ENCODE measurements around the gene F7. TPM values are rescaled to one million over a fixed set of nuclear protein-coding genes. Genes with fewer than 3 reads are reported as not detected.

Gene F7
- total and polyA plus RNA-seq, 2 donors (not counting 3 experiments of a cell fraction or from before 2014, with no cell fraction given) = not detected

DNA sequence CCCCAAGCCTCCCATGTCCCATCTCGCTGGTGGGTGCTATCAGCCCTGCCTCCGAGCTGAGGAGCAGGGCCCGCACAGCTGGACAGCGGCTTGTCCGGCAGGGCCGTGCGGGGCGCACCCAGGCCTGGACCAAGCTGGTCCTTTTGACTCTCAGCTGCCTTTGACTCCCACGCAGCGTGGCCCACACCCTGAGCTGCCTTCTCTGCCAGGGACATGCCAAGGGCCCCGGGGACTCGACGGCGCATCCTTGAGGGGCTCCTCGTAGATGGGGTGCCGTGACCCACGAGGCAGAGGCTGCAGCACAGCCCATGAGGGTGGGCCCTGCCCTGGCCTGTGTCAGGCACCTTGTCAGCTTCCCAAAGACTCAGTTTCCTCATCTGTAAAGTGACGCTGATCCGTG, 38.8 kb upstream of the F7 start:
- Histone ChIP-seq H3K36me3 (ENCODE audit: control insufficient read depth in 2 of 2, extremely low read depth in 1 of 2, insufficient read depth in 2 of 2, low read length in 2 of 2) (no peaks in the 10 kb centered on the region), H3K79me2 (ENCODE audit: control insufficient read depth, insufficient read depth, low read length) (no peaks in the 10 kb centered on the region), H3K4me2 (ENCODE audit: insufficient read depth, low read length) (no peak overlapping the region), H4K20me1 (replicated peaks; ENCODE audit: control insufficient read depth, extremely low read depth, insufficient read depth, low read length) (no peaks in the 10 kb centered on the region), H3K9ac (replicated peaks; ENCODE audit: extremely low read depth, insufficient read depth, low read length) (no peak overlapping the region), H3K9me1 (replicated peaks; ENCODE audit: control insufficient read depth, extremely low read depth, insufficient read depth, low read length) (no peaks in the 10 kb centered on the region), H3K27ac (ENCODE audit: insufficient read depth, low read depth, low read length) (no peak overlapping the region), H3K9me3 (replicated peaks; ENCODE audit: control insufficient read depth, insufficient read depth, low read length) (no peaks in the 10 kb centered on the region), H2AFZ (ENCODE audit: low read depth, low read length) (no peak overlapping the region), H3K4me3 (replicated peaks in 1 of 3; ENCODE audit: insufficient read depth in 1 of 3, low read depth in 1 of 3, low read length in 3 of 3) (no peak overlapping the region), H3K27me3 (ENCODE audit: control insufficient read depth in 2 of 2, insufficient read depth in 2 of 2, low read length in 2 of 2) (no peaks in the 10 kb centered on the region), H3K4me1 (ENCODE audit: control insufficient read depth, extremely low read depth, insufficient read depth, low read length) (no peaks in the 10 kb centered on the region)
- ChIA-PET POLR2A (no interaction called here), CTCF (interaction anchor here (0.6 kb wide), 1 partner anchor 96 kb away, joined by 3 read pairs; no protein-coding TSS in a partner anchor)
- FAIRE-seq (no peak), DNase-seq (ENCODE audit: low read depth, low spot score) (no peak)
- TF ChIP-seq POLR2AphosphoS5 (IDR thresholded peaks at IDR 0.05; ENCODE audit: insufficient read depth, low read depth, low read length) (no peak), POLR2A (IDR thresholded peaks at IDR 0.05; ENCODE audit: low read depth, low read length) (no peak), CTCF (IDR thresholded peaks at IDR 0.05; ENCODE audit: extremely low read depth in 1 of 2, insufficient read depth in 1 of 2, low read depth in 1 of 2, low read length in 2 of 2) (no peak), JUN (IDR thresholded peaks at IDR 0.05; ENCODE audit: borderline replicate concordance, insufficient read depth, insufficient read length, low read depth) (no peak), MYC (IDR thresholded peaks at IDR 0.05; ENCODE audit: low read depth, low read length) (no peak), GATA2 (IDR thresholded peaks at IDR 0.05; ENCODE audit: insufficient read depth, insufficient read length, low read depth, low read length) (no peak), EZH2 (IDR thresholded peaks at IDR 0.05; ENCODE audit: borderline replicate concordance, low read depth, low read length, severe bottlenecking) (no peak), FOS (IDR thresholded peaks at IDR 0.05; ENCODE audit: borderline replicate concordance, insufficient read depth, low read length) (no peak)
- TF ChIP-seq, protein P1, sequence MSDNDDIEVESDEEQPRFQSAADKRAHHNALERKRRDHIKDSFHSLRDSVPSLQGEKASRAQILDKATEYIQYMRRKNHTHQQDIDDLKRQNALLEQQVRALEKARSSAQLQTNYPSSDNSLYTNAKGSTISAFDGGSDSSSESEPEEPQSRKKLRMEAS (IDR thresholded peaks at IDR 0.05; ENCODE audit: insufficient read depth, insufficient read length) = no peak
- intact Hi-C loops (cut with micrococcal nuclease) (no loop called here), dilution Hi-C loops (cut with MboI; ENCODE audit: extremely low pct_ligation_motif_present, low sequenced_read_pairs) (no loop called here)
- no TSS peak for BruUV-seq (replicated peaks)
